ENCODE results near the gene LYZL6.

LYZL6 gene

DNA sequence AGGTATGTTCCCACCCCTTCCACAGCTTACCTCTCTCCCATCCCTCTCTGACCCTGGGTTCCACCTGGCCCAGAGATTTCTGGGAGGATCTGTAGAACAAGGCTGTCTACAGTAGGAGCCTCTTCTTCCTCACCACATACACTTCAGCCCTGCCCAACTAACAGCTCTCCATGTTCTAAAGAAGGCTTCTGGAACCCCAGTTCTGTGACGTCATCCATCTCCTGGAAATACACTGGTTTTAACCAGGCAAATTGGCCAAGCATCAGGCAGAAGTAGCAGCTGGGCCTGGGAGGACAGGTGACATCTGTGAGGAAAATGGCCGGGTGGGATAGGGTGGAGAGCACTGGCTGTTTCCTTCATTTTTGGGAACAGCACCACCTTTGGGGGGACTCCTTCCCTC is at the start of gene LYZL6:
Gene LYZL6, minus strand, starts transcription at position 177 of the 400 bp plus-strand sequence. CDS start 4,357 bp downstream, outside the sequence.
- DNase-seq: no peak

- DNase-seq: no peak
Measured at GRCh38 chr17:35991075-35991474, 47.6 kb upstream of the LYZL6 start.

- DNase-seq: no peak
Measured at GRCh38 chr17:35988164-35988563, 44.7 kb upstream of the LYZL6 start.

DNA sequence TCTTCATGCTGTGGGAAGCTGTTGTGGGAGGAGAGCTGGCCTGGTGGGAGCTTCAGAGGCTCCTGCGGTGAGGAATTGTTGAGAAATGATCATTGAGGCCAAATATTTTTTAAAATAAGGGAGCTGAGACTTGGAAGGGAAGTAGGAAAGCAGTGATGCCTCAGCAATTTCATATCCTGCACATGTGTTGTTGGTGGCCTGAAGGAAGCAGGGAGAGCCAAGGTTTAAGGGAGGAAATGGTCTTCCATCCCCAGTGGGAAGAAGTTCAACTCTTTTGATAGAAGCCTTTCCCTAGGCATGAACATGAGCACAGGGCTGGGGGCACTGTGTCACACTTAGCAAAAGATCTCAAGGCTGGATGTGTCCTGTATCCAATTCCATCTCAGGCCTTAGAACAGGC is 43.1 kb upstream of the LYZL6 start, which contains the start of gene CCL14:
Gene CCL14, minus strand, starts transcription at position 87 of the 400 bp plus-strand sequence. Its CDS starts 80 bp downstream, at position 7.
- DNase-seq: no peak

DNA sequence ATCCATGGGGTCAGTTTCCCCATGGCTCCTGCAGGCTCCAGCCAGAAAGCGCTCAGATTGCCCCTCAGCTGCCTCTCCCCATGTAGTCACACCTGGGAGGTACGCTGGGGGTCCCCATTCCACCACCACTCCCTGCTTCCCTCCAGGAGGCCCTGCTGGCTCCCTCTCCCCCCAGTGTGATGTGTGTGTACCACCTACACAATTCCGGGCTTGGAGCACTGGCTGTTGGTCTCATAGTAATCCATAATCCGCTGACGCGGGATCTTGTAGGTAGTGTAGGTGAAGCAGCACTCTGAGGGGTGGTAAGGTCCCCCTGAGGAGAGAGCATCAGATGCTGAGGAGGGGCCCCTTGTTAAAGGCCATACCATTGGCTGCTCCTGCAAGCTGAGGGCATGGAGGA is 40.6 kb upstream of the LYZL6 start:
- no peak for DNase-seq

DNA sequence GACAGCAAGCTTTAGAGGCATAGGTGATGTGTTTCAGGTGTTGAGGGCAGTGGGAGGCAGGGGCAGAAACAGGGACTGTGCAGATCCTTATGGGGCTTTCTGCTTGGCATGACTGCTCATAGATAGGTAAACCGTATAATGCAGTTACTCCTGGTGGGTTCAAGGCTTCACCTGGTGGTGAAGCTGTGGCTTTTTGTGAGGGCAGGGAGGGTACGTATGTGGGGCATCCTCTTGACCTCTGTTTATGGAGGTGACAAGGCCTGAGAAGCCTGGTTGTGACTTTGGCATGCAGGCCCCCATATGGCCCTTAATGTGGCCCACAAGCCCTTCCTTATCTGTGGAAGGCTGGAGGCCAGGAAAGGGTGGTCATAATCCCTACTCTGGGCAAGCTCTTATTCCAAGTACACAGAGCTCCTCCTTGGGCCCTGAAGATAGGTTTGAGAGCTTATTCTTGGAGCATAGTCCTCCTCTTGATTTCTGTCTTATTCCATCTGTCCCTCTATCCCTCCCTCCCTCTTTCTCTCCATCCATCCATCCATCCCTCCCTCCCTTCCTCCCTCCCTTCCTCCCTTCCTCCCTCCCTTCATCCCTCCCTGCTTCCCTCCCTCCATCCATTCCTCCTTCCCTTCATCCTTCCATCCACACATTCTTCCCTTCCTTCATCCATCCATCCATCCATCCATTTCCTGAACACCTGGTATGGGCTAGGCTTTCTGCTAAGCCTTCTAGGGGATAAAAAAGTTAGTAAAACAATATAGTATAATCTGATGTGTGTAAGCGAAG is 39.1 kb upstream of the LYZL6 start:
- no peak for DNase-seq

- DNase-seq: no peak
Measured at GRCh38 chr17:35981908-35982330, 38.4 kb upstream of the LYZL6 start.

- DNase-seq: no peak
Measured at GRCh38 chr17:35981246-35981645, 37.7 kb upstream of the LYZL6 start, which contains the start of gene CCL16. TSS of gene CCL16 (minus strand) at chr17:35981497. CDS start at chr17:35981420, 77 bp downstream.

- DNase-seq: no peak
Measured at GRCh38 chr17:35978346-35978745, 34.8 kb upstream of the LYZL6 start.

DNA sequence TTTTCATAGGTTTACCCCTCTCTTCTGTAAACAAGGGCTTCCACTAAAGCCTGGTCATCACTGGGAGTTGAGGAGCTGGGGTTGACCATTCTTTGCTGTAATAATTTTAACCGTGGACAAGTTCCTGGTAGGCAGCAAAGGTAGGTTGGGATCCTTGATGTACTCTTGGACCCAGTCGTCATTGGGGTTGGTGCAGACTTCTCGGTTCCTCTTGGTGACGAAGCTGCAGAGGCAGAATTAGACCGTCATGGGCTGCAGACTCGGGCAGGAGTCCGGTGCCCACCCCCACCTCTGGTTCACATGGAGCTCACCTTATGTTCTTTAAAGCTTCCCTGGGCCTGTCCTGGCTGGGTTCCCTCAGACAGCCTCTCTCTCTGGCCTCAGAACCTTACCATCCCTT is 34.0 kb upstream of the LYZL6 start:
- no peak for DNase-seq

GRCh38 chr17:35973333-35974260 is 30.1 kb upstream of the LYZL6 start:
- DNase-seq: peak; percentile 11

GRCh38 chr17:35972945-35973332 is 29.4 kb upstream of the LYZL6 start:
- no peak for DNase-seq

- DNase-seq: no peak
Measured at GRCh38 chr17:35972535-35972934, 29.0 kb upstream of the LYZL6 start.

GRCh38 chr17:35972066-35972465 is 28.6 kb upstream of the LYZL6 start:
- no peak for DNase-seq

- DNase-seq: peak; percentile 62
Measured at GRCh38 chr17:35969558-35970380, 26.3 kb upstream of the LYZL6 start.

- no peak for DNase-seq
Measured at GRCh38 chr17:35968520-35969054, 25.1 kb upstream of the LYZL6 start.

- no peak for DNase-seq
Measured at GRCh38 chr17:35965272-35965671, 21.8 kb upstream of the LYZL6 start.

DNA sequence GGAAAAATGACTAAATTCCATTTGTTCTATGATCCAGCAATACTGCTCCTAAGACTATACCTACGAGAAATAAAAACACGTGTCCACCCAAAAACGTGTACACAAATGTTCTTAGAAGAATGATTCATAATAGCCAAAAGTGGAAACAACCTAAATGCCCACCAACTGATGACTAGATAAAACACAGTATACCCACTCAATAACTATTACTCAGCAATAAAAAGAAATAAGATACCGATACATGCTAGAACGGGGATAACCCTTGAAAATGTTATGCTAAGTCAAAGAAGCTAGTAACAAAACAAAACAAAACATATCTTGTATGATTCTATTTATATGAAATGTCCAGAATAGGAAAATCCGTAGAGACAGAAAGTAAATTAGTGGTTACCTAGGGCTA is 20.1 kb upstream of the LYZL6 start:
- DNase-seq: no peak

GRCh38 chr17:35953720-35954119 is 10.2 kb upstream of the LYZL6 start:
- no peak for DNase-seq

DNA sequence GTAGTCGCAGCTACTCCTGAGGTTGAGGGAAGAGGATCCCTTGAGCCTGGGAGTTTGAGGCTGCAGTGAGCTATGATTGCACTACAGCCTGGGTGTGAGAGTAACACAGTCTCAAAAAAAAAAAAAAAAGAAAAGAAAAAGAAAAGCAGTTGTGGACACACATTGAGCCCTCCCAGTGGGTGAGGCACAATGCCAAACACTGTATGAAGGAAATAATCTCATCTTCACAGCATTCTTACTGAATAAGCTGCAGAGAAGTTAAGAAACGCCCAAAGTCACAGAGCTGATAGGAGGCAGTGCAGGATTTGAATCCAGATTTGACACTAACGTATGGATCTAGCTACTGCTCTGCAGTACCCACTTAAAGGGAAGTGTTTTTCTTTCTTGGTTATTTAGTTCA is 5.9 kb upstream of the LYZL6 start:
- no peak for DNase-seq

DNA sequence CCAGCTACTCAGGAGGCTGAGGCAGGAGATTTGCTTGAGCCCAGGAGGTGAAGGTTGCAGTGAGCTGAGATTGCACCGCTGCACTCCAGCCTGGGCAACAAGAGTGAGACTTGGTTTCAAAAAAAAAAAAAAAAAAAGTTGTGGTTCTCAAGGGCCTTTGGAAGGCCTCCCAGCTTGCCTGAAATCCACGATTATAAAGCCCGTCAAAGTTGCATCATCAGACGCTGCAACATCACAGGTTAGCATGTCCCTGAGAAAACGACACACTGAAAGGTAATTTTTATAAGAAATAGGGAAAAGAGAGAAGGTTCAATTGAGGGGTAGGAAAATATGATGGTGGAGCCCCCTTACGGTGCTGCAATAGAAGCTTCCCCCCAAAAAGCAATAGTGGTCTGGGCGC is 4.6 kb upstream of the LYZL6 start:
- DNase-seq: no peak

- DNase-seq: peak; percentile 30
Measured at GRCh38 chr17:35947156-35947585, 3.7 kb upstream of the LYZL6 start.

All from fibroblast of skin of right biceps (primary cell).